Vagina (tissue), 2 donors: Measurements from ENCODE around the gene FADS1.

Experiments
- CTCF ChIP-seq, 3 experiments: fragments of 450-650 bp in 2 of 3; fragments of 200-600 bp in 1 of 3; sonication (generic) in 1 of 3; IDR thresholded peaks; one replicate each; pipeline ENCODE4 v1.5.1; 2017 to 2019; ENCODE audit warnings: antibody characterized with exemption in 3 of 3, mild to moderate bottlenecking in 2 of 3, moderate library complexity in 2 of 3
- POLR2A ChIP-seq, 2 donors: fragments of 450-650 bp; IDR thresholded peaks; one replicate each; pipeline ENCODE4 v1.6.1; 2017; ENCODE audit warnings: antibody characterized with exemption in 2 of 2, mild to moderate bottlenecking in 2 of 2, moderate library complexity in 2 of 2
- POLR2AphosphoS5 ChIP-seq, 2 donors: sonication (generic); formaldehyde crosslinking; IDR thresholded peaks; one replicate each; pipeline ENCODE4 v1.9.0; 2017; ENCODE audit warnings: antibody characterized with exemption in 2 of 2, mild to moderate bottlenecking in 2 of 2, low read depth in 1 of 2; ENCODE audit not compliant: insufficient read depth in 1 of 2

GRCh38 chr11:61854966-61855714, 38.3 kb upstream of the FADS1 start:
- no peak for TF ChIP-seq CTCF (IDR thresholded peaks at IDR 0.05)
- no peak for TF ChIP-seq POLR2A (IDR thresholded peaks at IDR 0.05)
- TF ChIP-seq POLR2AphosphoS5 (IDR thresholded peaks at IDR 0.05; ENCODE audit: insufficient read depth in 1 of 2, low read depth in 1 of 2), result no peak
